ENCODE measurements around the gene ERGIC3.

GRCh38 chr20:35551503-35551902 is 9.6 kb downstream of the ERGIC3 start:
- TF ChIP-seq EZH2phosphoT487 (IDR thresholded peaks at IDR 0.05; ENCODE audit: insufficient read depth, low read depth) (no peak), EZH2 (IDR thresholded peaks at IDR 0.05; ENCODE audit: insufficient read depth, poor library complexity, severe bottlenecking) (no peak)
